Tibial nerve (tissue), 4 donors: Measurements from ENCODE around the gene TTC38. TPM values are rescaled to one million over a fixed set of nuclear protein-coding genes. Genes with fewer than 3 reads are reported as not detected.

ENCODE experiments used
- DNase-seq, 2 donors: peaks; one replicate each; pipeline ENCODE4 v3.0.0-alpha.2; 2019; ENCODE audit warnings: low spot score in 2 of 2
- H3K27ac ChIP-seq, 4 donors: fragments of 200-600 bp; sonication (generic) in 3 of 4; one replicate each; pipeline ENCODE4 v1.5.1; 2017 to 2019; ENCODE audit warnings: mild to moderate bottlenecking in 1 of 4
- H3K27me3 ChIP-seq, 2 donors: fragments of 200-600 bp; sonication (generic) in 1 of 2; one replicate each; pipeline versions ENCODE4 v1.5.1 to v1.6.0; 2017 to 2019
- H3K36me3 ChIP-seq, 3 donors: fragments of 200-600 bp; sonication (generic); one replicate each; pipeline ENCODE4 v1.5.1; 2018 to 2019
- H3K4me1 ChIP-seq, 4 donors: fragments of 200-600 bp; sonication (generic) in 3 of 4; one replicate each; pipeline ENCODE4 v1.5.1; 2017 to 2019
- H3K4me3 ChIP-seq, 4 donors: fragments of 200-600 bp; sonication (generic) in 3 of 4; one replicate each; pipeline ENCODE4 v1.5.1; 2017 to 2019; ENCODE audit warnings: mild to moderate bottlenecking in 1 of 4, moderate library complexity in 1 of 4
- H3K9me3 ChIP-seq, 4 donors: fragments of 200-600 bp; sonication (generic) in 3 of 4; one replicate each; pipeline ENCODE4 v1.5.1; 2017 to 2019
- EP300 ChIP-seq, 2 donors: sonication (generic); formaldehyde crosslinking; IDR thresholded peaks; one replicate each; pipeline ENCODE4 v1.6.1; 2017; ENCODE audit warnings: antibody characterized with exemption in 2 of 2, mild to moderate bottlenecking in 1 of 2
- POLR2A ChIP-seq, 2 donors: fragments of 450-650 bp; IDR thresholded peaks; one replicate each; pipeline ENCODE4 v1.6.1; 2017; ENCODE audit warnings: antibody characterized with exemption in 2 of 2, mild to moderate bottlenecking in 2 of 2, moderate library complexity in 2 of 2
- WGBS, 2 donors: methylation state at CpG; one replicate each; pipeline ENCODE4 v1.1.5; 2018; 5-methylcytosine and 5-hydroxymethylcytosine counted together
- total RNA-seq, 4 donors: library from RNA; depleted of rRNA; stranded (reverse); fragments of >200 nt; gene quantifications; one replicate each; pipeline ENCODE4 v1.1.0, GENCODE V29; 2016
- TF ChIP-seq, protein P1 (sequence below), 5 experiments: fragments of 200-600 bp in 3 of 5; fragments of 450-650 bp in 2 of 5; sonication (generic) in 3 of 5; IDR thresholded peaks; one replicate each; pipeline ENCODE4 v1.5.1; 2016 to 2019; ENCODE audit warnings: antibody characterized with exemption in 5 of 5, mild to moderate bottlenecking in 3 of 5, moderate library complexity in 2 of 5

TTC38 gene
- total RNA-seq, 4 donors from 2014 or later: 63.2 to 85.2 (median 74.2) TPM

DNA sequence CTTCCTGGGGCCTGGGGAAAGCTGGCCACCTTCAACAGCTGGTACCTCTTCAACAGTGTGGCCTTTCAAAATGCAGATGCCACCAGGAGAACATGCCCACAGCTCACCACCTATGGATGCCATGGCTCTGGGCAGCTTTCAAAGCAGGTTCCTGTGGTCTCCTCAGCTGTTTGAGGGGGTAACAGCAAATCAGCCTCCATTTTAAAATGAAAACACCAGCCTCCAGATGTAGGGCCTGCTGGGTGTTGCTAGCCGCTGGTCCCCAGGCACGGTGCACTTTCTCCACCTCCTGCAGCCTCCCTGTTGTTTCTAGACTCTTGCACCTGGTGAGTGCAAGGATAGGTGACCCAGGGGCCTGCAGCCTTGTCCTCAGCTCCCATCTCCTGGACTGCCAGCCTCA is 27.7 kb upstream of the TTC38 start:
- DNase-seq: no peak
- H3K36me3 ChIP-seq: peaks cover 0 to 91% (median 0%) of the 10 kb centered on the region in 3 donors

DNA sequence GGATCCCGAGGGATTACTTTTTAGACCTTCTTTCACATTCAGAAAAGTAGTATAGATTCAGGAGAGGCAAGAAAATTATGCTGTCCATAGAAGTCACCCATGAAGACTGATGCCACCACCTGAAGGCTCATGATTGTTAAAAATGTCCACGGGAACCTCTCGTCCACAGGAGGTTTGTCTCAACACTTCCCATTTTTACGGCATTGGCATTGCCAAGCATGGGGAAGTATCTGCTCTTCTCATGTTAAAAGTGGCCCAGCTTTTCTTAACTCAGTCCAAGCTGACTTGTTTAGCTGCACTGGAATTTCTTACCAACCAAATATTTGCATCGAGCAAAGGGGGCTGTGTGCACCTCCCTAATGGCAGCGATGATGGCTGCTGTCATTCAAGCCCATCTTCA is 27.3 kb upstream of the TTC38 start:
- Histone ChIP-seq H3K4me1 (peaks cover 0 to 21% (median 5%) of the 10 kb centered on the region in 4 donors), H3K4me3 (no peak overlapping the region), H3K9me3 (no peaks in the 10 kb centered on the region), H3K27me3 (no peaks in the 10 kb centered on the region), H3K27ac (no peak overlapping the region), H3K36me3 (peaks cover 0 to 91% (median 0%) of the 10 kb centered on the region in 3 donors)
- 83 to 86% methylated on average over 6 of the region's 6 CpGs for WGBS, 2 donors
- TF ChIP-seq POLR2A (IDR thresholded peaks at IDR 0.05): no peak
- no peak for TF ChIP-seq EP300 (IDR thresholded peaks at IDR 0.05)
- TF ChIP-seq, protein P1, sequence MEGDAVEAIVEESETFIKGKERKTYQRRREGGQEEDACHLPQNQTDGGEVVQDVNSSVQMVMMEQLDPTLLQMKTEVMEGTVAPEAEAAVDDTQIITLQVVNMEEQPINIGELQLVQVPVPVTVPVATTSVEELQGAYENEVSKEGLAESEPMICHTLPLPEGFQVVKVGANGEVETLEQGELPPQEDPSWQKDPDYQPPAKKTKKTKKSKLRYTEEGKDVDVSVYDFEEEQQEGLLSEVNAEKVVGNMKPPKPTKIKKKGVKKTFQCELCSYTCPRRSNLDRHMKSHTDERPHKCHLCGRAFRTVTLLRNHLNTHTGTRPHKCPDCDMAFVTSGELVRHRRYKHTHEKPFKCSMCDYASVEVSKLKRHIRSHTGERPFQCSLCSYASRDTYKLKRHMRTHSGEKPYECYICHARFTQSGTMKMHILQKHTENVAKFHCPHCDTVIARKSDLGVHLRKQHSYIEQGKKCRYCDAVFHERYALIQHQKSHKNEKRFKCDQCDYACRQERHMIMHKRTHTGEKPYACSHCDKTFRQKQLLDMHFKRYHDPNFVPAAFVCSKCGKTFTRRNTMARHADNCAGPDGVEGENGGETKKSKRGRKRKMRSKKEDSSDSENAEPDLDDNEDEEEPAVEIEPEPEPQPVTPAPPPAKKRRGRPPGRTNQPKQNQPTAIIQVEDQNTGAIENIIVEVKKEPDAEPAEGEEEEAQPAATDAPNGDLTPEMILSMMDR (IDR thresholded peaks at IDR 0.05): no peak
- DNase-seq: no peak

More for the DNA sequence above, 27.7 kb upstream of the TTC38 start:
- TF ChIP-seq EP300 (IDR thresholded peaks at IDR 0.05) (no peak), POLR2A (IDR thresholded peaks at IDR 0.05) (no peak)
- TF ChIP-seq, protein P1 (IDR thresholded peaks at IDR 0.05): no peak
- Histone ChIP-seq H3K27me3 (no peaks in the 10 kb centered on the region), H3K4me3 (no peak overlapping the region), H3K27ac (no peak overlapping the region), H3K4me1 (peaks cover 0 to 17% (median 3%) of the 10 kb centered on the region in 4 donors), H3K9me3 (no peaks in the 10 kb centered on the region)
- 85 to 87% methylated on average over 2 of the region's 2 CpGs for WGBS, 2 donors

DNA sequence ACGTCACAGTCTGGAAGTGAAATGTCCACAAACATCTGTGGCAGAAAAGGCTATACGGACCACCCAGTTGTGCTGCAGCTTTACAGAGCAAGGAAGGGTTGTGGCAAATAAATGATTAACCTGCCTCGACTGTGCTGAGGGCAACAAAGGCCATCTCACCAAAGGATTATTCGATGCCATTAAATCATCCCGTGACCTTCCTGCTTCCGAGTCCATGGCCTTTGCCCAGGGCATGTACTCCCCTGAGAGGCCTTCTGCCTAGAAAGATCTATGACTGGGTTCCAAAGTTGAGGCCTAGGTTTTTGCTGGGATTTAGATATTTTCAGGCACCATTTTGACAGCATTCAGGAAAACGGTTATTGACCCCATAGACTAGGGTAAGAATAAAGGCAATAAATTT is 26.9 kb upstream of the TTC38 start:
- 56 to 63% methylated on average over 7 of the region's 7 CpGs for WGBS, 2 donors
- TF ChIP-seq, protein P1 (IDR thresholded peaks at IDR 0.05): no peak
- no peak for DNase-seq
- Histone ChIP-seq H3K27ac (no peak overlapping the region), H3K36me3 (peaks cover 0 to 88% (median 0%) of the 10 kb centered on the region in 3 donors), H3K4me1 (peaks cover 0 to 25% (median 7%) of the 10 kb centered on the region in 4 donors), H3K4me3 (no peak overlapping the region), H3K27me3 (no peaks in the 10 kb centered on the region), H3K9me3 (no peaks in the 10 kb centered on the region)

DNA sequence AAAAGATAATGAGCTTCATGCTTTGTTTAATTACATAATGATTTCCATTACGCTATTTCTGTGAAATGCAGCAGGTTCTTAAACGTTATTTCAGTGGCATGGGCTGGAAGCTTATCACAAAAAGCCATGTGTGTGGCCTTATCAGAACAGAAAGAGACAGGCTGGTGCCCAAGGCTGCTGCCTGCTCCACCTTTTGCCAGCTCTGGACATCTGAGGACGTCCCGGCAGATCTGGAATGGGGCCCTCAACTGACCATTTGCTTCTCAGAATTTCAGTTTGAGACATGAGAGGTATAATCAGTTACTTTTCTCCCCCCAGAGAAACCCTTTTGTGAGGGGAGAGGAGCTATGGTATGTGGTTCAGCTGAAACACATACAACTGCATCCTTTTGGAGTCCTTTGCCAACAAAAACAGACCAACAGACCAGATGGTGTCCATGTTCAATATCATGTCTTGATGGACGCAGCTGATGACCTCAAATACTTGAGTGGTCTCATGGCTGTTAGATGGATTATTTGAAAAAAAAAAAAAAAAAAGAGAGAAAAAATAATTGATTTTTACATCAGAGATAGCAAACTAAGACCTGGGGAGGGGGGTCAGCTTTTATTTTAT is 26.3 kb upstream of the TTC38 start:
- WGBS, 2 donors: 62 to 63% methylated on average over 5 of the region's 5 CpGs
- H3K4me1 ChIP-seq: peaks cover 0 to 29% (median 7%) of the 10 kb centered on the region in 4 donors
- no peak for DNase-seq

DNA sequence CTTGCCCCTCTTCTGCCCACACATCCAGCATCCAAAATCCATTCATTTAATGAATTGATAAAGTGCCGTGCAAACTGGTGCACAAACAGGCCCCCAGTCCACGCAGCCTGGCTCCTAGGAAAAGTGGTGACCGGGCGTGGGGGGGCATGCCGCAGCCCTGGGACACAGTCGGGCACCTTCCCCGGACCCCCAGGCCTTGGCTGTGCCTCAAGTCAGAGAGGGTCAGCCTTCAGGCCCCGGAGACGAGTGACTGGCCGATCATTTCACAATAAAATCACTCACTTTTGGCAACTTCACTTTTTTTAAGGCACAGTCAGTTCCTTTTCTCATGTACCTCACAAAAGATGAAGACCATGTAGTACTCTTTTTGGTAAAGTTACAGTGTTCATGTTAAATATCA is 25.7 kb upstream of the TTC38 start:
- no peak for DNase-seq
- H3K9me3 ChIP-seq: no peaks in the 10 kb centered on the region
- no peaks in the 10 kb centered on the region for H3K27me3 ChIP-seq
- H3K27ac ChIP-seq: no peak overlapping the region
- no peak overlapping the region for H3K4me3 ChIP-seq
- H3K36me3 ChIP-seq: peaks cover 0 to 76% (median 0%) of the 10 kb centered on the region in 3 donors
- H3K4me1 ChIP-seq: peaks cover 0 to 29% (median 7%) of the 10 kb centered on the region in 4 donors
- 75 to 80% methylated on average over 10 of the region's 10 CpGs for WGBS, 2 donors
- TF ChIP-seq, protein P1 (IDR thresholded peaks at IDR 0.05): no peak
- no peak for TF ChIP-seq EP300 (IDR thresholded peaks at IDR 0.05)
- no peak for TF ChIP-seq POLR2A (IDR thresholded peaks at IDR 0.05)

More for the DNA sequence above, 26.3 kb upstream of the TTC38 start:
- H3K27ac ChIP-seq: no peak overlapping the region
- no peaks in the 10 kb centered on the region for H3K9me3 ChIP-seq
- TF ChIP-seq, protein P1 (IDR thresholded peaks at IDR 0.05): no peak
- TF ChIP-seq POLR2A (IDR thresholded peaks at IDR 0.05): no peak
- no peak for TF ChIP-seq EP300 (IDR thresholded peaks at IDR 0.05)
- H3K36me3 ChIP-seq: peaks cover 0 to 82% (median 0%) of the 10 kb centered on the region in 3 donors
- H3K4me3 ChIP-seq: no peak overlapping the region
- no peaks in the 10 kb centered on the region for H3K27me3 ChIP-seq
